Activated CD4-positive, alpha-beta T cell treated with anti-CD3 and anti-CD28 coated beads, Interleukin-10, Interleukin-2, amounts not matched to agents 100 ng/mL and 50 ng/mL, durations not matched to agents 16 hours and 8 hours (primary cell): ENCODE results near the gene ERN1.

Experiments
- DNase-seq: peaks from one replicate; pipeline ENCODE4 v3.0.0-alpha.2; 2020

The ERN1 gene

DNA sequence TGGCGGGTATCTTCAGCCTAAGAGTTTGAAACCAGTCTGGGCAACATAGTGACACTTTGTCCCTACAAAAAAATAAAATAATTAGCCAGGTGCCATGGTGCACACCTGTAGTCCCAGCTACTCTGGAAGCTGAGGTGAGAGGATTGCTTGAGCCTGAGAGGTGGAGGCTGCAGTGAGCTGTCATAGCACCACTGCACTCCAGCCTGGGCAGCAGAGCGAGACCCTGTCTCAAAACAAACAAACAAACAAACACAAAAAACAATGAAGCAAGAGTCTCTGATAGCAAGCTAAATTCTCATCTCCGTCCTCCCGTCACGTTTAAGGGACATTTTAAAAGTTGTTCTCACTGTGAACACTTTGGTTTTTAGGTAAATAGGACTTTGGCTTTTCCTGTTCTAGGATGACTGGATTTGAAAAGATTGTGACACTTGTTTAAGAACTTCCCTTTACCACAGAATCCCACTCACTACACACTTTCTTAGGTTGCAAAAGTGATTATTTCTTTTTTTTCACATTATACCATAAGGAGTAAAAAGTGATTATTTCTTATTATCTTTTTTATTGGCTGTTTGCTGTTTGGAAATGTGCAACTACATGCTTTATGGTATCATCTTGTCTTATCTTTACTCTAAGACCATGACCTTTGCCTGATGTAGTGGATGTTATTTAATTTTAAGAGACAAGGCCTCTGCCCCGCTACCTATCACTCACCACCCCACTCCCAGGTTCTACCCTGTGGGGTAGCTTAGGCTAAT, 4.4 kb upstream of the ERN1 start:
- no peak for DNase-seq

DNA sequence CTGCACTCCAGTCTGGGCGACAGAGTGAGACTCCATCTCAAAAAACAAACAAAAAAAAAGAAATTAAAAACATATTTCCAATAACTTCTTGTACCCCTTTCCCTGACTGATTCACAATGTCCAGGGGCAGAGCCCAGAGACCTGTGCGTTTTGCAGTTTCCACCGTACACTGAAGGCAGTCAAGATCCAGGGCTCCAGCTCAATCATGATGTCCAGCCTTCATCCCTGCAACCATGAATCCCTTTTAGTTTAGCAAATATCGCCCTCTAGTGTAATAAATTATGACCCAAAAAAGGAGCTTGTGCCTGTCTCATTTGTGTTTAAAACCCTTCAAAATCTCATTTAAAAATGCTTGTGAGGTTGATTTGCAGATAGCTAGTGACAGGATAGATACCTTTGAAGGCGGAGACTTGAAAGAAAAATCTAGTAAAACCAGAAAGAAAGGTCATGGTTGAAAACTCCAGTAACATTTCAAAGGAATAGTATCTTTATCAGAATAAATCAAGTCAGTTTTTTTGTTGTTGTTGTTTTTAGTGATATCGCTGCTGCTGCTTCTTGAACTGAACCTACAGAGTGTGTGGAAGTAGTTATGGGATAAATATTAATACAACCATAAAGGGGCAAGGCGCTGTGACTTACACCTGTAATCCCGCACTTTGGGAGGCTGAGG, 3.7 kb upstream of the ERN1 start:
- peak; percentile 78 for DNase-seq

DNA sequence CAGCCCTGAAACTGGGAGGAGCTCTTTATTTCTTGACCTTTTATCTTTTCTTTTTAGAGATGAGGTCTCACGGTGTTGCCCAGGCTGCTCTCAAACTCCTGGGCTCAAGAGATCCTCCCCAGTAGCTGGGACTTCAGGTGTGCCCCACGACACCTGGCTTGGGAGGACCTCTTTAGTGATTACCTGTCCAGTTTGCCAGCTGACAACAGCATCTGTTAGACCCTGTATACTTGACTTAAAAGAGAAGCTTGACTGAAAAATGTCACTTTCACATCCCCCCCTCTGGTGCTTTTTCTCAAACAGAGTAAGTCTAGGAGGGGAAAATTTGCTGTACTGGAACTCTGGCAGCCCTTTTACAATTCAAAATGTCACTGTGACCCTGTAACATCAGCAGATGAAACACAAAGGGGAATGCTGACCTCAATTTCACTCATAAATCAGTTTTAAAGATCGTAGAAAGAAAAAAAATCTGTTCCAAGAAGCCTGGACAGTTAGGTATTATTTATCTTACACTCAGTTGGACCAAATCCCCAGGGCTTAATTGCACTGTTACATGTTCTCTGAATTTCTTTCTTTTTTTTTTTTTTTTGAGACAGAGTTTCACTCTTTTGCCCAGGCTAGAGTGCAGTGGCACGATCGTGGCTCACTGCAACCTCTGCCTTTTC, 1.8 kb upstream of the ERN1 start:
- DNase-seq = no peak

DNA sequence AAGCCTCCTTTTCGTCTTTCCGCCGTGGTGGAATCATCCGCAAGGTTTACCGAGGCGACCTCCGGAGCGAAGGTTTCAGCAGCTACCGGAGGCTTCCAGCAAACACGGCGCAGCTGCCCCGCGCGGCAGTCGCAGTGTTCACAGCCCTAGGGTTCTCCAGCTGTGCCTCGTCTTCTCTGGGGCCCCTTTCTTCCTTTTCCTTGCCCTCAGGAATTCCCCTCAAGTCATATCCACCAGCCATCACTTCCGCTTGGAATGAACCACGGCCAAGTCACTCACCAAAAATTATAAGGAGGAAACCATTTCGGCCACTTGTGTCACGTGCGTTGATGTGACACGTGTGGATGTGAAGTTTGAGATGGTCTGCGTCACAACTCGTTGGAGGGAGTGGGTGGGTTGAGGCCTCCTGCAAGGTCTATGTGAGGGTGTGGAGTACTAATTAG, 636 bp upstream of the ERN1 start:
- peak; percentile 81 for DNase-seq

DNA sequence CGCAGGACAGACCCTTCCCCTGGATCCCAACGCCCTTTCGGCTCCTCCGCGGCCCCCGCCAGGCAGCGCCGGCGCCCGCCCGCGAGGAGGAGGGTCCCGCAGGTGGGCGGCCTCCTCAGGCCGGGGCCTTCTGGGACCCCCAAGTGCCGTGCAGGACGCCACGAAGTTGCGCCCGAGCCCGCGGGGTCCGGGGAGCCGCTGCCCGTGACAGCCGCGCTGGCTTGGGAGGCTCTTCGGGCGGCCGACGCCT, 504 bp downstream of the ERN1 start:
- DNase-seq = no peak

DNA sequence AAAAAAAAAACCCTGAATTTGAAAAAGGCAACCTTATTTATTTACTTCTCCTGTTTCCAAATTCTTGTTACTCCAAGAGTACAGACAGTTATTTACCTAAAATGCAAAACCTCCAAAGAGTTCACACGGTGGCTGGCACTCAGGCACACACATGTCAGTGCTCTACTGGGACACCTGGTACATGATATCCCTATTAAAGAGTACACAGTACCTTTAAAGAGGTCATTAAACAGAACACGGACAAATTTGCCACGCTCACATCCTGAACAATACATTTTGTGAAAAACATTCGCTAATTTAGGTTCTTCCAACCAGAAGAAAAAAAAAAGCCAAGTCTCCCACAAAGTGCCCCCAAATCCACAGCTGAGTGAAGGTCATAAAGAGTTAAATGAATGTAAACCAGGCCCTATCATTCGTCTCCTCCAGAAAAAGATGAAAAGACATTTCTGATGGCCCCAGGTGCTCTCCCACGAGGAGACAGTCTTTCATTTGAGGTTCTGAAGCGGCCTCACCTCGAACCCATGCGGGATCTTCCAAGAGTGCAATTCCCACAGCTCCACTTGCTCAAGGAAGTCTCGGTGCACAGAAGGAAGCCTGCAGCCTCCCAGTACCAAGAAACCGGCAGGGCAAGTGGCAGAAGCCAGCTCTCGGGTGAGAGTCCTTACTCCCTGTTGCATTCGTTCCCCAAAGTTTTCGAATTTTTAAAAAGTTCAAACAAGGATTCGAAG, 993 bp downstream of the ERN1 start:
- no peak for DNase-seq

DNA sequence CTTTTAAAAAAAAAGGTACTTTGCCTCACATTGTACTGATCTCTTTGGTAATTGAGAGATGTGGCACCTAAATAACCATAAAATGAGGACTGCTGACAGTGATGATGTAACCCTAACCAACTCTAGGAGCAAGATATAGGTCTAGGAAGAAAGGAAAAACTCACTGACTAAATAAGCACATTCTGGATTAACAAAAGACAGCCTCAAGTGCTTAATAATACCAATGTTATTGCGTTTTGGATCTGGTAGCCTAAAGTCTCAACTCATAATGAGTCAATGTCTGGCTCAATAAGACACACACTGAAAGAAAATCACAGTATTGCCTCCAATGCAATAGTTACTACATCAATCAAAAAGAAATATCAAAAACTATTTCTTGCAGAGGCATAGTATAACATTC, 3.0 kb downstream of the ERN1 start:
- no peak for DNase-seq

DNA sequence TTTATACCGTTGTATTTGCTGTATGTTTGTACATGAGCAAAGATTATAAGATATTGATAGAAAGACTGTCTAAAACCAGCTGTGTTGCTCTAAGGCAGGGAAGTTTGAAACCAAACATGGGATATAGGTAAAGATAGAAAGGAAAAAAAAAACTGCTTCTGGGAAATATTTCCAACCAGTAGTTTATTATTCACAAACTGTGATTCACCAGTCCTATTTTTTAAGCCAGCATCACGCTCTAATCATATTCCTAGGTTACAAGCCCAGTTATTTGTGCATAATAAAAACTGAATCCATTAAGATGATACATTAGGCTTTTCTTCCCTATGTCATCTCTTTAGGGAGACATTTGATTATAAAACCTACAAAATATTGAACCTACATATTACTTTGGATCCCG, 4.0 kb downstream of the ERN1 start:
- DNase-seq = no peak

DNA sequence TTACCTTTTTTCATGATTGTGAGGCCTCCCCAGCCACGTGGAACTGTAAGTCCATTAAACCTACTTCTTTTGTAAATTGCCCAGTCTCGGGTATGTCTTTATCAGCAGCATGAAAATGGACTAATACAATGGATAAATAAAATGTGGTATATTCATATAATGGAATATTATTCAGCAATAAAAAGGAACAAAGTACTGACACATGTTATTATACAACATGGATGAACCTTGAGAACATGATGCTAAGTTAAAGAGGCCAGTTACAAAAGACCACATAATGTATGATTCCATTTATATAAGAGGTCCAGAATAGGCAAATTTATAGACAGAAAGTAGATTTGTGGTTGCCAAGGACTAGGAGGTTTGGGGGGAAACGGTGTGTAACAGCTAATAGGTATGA, 5.3 kb downstream of the ERN1 start:
- no peak for DNase-seq

DNA sequence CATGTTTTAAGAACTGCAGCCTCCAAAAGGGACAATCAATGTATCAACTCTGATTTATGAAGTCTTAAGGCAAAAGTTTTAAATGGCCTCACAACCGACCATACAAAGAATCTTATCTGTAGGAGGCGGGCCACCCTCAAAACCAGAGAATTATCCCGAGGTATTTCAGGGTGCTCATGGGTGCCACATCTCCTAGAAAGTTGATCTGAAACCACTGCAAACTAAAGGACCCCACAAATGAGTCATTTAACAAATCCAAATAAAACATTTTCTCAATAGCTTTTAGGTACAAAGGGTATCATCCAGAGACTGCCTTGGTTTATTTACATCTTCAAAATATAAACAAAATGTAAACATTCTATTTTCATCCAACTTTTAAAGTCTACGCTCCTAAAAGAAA, 6.8 kb downstream of the ERN1 start:
- no peak for DNase-seq

DNA sequence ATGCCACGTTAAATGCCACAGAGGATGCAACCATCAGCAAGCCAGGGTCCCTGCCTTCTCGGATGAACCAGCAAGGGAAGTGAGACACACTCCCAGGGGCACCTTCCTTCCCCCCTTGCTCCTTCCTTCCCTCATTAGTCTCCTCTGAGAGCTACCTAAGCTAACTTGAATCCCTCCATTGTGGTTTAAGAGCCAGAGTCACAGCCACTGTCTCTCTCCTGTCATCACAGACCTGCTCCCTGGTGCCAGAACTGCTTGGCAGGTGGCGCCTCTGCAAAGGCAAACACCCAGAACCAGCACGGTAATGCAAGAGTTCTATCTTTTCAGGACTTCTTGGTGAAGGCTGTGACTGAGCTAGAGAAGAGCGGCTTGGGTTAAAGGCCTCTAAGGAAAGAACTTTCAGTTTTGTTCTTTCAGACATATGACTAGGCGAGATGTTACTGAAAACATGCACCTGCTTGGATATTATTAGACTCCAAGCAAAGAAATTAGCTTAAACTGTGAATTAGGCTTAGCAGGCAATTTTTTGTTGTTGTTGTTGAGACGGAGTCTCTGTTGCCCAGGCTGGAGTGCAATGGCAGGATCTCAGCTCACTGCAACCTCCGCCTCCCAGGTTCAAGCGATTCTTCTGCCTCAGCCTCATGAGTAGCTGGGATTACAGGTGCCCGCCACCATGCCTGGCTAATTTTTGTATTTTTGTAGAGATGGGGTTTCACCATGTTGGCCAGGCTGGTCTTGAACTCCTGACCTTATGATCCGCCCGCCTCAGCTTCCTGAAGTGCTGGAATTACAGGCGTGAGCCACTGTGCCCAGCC, 8.8 kb downstream of the ERN1 start:
- DNase-seq = peak; percentile 74

DNA sequence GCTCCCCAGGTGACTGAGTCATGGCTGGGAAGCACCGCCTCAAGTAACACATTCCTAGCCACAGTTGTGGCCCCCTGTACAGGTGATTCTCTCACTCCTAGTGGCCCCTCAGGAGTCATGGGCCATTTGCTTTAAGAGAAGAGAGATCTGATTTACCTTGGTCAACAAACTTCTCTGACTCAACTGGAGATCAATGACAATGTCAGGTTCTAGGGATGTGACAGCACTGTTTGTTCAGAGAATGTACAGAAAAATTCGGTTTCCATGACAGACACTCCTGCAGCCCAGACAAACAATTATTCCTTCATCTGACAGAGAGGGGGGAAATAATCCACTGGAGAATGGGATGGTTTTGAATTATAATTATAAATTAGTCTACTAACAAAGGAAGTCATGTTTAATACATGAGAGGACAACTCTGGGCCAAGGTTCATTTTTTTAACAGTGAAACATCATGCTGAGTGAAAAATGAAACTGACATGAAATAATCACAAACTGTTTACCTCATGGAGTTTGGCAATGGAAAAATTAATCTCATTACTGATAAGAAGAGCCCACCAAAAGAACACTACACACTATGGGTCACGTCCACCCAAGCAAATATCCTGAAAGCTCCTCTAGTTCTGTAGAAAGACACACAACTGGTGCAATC, 9.7 kb downstream of the ERN1 start:
- peak; percentile 61 for DNase-seq

DNA sequence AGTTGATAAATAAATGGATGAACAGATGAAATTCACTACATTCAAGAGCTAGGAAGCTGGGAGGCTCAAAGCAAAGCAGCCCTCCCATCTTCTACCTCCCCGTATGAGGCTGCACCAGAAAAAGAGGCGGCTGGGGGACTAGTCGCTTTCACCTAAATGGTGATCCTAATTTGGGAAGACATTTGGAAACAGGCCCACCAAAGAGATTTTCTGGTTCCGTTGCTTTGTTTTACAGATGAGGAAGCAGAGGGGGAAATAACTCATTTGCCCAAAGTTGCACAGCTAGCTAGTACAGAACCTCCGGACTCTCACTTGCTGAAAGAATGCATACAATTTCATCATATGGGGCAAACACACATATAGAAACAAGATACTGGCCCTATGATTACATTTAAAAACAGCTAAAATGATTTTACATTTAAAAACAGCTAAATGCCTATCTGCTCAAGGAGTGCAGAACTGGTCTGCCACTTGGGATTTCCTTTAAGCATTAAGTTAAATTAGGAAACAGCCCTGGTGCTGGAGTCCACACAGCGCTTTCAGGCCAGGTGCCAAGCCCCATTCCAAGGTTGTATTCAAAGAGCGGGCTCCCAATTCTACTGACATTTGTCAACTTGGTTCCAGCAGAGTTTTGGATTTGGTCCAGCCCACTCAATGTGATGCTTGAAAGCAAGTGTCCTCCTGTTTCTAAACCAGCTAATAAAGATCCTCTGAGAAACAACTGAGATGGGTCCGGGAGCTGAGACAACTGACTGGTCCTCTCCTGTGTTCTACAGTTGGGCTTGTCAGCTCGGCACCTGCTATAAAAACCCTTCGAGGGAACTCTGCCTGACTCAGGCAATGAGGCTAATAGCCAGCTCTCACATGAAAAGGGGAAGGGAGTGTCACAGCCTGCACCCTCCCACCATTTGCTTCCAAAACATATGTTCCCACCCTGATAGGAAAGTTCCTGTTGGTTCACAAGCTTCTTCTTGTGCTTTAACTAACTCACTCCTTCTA, 11.7 kb downstream of the ERN1 start:
- no peak for DNase-seq

DNA sequence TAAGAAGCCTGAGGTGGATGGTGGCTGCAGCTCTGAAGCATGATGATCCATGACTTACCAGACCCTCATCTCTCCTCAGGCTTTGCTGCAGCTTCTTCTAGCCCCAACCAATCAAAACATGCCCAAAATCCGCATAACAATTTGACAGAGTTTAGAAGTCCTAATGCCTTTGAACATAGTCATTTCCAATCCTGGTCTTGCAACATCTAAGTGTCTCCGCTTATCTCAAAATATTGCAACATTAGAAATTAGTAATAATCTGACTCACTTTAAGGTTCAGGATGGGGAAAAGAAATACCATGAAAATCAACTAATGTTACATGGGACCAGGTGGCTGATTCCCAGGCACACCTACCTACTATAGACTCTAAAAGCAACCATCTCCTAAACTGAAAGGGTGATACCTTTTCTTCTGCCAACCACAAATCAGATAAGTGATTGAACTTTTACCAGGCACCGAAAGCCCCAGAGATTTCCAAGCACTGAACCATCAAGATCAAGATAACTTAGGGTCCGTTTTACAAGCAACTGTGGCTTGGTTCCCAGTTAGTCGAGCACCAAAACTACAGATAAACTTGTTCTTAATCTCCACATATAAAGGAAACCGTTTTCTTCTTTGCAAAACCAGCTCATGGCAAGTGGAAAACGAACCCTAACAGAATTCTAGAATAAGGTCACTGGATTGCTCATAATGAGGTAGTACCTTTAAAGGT, 14.0 kb downstream of the ERN1 start:
- DNase-seq = peak; percentile 59

DNA sequence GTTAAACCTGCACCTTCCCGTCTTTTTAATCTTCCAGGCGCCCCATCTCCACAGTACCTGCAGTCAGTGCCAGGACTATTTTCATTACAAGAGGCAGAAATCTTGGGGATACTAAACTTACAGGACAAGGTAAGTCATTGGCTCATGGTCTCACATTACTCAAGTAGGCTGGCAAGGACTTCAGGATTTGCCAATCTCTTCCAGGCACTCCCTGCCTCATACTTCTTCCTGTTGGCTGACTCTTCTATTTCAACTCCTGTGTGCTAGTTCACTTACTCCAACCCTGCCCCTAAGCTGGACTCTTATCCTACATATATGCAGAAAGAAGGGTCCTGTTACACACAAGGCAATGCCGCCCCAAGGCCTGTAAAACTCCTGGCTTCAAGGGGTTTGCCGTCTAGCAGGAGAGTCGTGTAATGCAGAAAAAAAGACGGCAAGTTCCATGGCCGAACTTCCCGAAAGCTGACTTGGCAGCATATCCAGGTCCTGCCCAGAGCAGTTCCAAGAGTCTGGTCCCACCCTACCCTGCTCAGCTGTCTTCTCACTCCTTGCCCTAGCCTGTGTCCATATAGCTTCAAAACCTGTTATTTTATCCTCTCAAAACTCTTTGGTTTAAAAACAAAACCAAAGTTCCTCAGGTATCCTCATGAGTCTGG, 14.8 kb downstream of the ERN1 start:
- no peak for DNase-seq

DNA sequence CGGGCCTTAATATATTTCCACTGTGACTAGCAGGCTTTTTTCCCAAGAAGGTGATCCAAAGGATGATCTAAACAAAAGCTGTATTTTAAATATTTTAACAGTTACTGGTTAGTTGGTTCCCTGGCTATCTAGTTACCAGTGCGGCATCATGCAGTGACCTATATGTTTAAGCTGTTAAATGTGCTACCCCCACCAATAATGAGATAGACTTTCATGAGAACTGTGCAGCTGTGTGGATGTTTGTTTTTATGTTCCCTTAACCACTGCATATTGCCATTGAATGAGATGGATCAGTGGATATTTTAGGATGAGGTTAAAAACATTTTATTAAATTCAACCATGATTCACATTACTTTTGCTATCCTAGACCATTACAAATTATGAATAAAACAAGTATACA, 16.9 kb downstream of the ERN1 start:
- no peak for DNase-seq

DNA sequence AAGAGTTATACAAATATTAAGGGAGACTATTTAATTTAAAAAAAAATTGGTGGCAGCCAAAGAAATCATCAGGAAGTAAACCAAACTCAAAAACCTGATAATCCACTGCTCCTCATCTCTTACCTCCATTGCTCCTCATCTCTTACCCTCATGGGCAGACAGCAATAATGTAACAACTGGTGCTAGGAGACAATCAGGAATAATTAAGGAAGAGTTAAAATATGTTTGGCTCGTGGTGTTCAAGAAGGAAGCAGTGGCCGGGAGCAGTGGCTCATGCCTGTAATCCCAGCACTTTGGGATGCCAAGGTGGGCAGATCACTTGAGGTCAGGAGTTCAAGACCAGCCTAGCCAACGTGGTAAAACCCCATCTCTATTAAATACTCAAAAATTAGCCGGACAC, 18.1 kb downstream of the ERN1 start:
- DNase-seq = no peak

DNA sequence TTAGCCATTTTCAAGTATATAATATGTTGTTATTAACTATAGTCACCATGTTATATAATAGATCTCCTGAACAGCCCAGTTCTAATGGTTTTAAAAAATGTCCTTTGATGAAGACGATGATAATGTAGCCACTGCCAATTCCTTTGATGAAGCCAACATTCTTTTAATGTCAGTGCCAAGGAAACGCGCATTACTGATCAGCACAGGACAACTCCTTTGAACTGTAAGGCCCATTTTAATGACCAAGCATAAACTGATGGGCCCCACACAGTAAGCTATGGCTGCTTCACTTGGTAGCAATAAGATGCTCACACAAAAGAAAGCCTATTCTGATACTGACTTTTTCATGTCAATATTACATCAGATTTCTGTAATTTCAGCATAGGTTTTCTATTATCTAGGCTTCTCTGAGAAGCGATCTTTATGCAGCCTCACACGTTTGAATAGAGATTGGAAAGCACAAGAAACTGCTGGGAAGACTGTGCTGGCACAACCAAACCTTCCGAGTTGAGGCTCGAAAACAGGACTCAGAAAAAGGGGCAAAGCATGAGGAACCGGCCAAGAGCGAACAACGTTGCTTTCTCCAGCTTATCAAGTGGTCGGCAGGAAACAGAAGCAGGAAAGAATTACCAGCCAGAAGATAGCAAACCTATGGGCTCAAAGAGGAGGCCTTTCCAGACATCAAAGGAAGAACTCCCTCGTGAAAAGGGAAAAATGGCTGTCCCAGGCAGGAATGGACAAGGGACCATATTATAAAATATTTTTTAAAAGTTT, 19.4 kb downstream of the ERN1 start:
- no peak for DNase-seq

DNA sequence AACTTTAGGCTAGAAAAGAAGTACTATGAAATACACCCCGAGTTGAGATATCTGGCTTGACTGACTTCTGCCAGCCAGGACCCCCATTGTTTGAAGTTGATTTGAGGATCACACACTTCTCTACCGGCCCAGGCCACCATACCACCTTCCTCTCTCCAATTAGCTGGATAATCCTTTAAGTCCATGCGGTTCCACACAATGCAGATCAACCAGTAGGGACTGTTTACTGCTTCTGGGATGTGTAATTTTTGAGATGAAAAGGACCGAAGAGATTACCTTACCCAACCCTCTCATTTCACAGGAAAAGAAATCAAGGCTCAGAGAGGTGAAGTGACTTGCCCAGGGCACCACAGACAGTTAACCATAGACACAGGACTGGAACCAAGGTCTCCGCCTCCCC, 20.5 kb downstream of the ERN1 start:
- no peak for DNase-seq
